Germinal center (tissue), 1 donor: ENCODE measurements around the gene PTPRC.

Experiments used
- DNase-seq: peaks from one replicate; pipeline ENCODE4 v3.0.0; 2012; ENCODE audit warnings: mixed read lengths, low spot score

PTPRC gene

DNA sequence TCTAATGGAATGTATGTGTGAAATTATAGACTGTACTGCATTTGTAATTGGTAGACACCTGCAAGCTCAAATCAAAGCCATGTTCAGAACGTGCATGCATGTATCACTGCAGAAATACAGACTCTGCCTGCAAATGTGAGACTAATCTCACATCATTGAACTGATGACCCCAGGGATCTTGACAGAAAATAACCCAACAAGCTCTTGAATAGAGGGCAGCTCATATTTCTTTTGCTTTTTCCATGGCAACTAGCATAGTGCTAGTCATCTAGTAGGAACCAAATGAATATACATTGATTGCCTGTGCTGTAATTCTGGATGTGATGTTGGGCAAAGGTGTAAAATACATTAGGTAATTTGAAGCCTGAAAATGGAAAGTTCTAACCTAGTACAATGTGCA is 62.4 kb downstream of the PTPRC start:
- no peak for DNase-seq

DNA sequence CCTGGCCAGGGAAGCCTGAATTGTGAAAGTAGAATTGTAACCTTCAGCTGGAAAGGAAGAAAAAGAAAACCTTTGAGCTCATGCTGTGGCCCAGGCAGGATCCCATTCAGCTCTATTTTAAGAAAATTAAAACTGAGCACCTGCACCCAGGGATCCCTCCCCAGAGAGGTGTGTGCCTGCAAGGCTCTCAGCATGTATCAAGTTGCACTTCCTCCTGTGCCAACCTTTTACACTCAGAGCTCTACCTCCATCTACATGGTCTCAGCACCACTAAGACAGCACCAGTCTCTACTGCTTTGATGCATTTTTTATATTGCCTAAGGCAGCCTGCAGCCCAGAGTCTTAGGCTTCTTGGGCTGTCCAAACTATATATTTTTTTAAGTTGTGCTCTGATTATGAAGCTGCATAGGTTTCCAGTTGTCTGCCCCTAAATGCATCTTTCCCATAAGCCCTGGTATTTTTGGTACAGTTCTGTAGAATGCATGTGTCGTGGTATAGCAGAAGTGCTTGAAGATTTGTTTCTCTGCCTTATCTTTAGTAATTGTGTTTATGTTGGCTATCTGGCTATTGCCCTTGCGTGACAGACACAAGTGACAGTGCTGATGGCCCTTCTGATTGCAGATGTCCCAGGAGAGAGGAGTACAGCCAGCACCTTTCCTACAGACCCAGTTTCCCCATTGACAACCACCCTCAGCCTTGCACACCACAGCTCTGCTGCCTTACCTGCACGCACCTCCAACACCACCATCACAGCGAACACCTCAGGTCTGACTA is 63.1 kb downstream of the PTPRC start:
- DNase-seq = peak; percentile 38

DNA sequence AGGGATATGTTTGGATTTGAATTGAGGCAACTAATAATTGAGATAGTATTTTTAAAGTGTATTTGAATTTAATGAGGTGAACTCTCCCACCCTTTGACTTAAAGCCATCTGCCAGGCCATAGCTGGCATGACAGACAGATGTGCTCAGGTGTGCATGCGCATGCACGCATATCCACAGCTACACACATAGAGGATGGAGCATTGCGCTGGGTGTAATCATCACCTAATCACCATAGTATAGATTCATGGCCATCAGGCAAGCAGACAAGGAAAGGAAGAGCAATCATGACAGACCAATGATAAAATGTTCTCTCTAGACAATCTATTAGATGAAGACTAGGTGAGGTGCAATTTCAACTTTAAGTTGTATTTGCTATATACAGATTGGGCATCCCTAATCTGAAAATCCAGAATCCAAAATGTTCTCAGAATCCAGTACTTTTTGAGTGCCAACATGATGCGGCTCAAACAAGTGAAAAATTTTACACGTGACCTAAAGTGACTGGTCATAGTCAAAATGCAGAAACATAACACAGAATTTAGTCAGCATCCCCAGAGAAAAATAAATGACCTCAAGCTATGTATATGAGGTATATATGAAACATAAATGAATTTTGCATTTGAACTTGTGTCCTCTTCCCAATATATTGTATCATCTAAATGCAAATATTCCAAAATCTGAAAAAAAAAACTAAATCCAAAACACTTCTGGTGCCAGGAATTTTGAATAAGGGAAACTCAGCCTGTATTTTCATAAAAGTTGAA is 70.1 kb downstream of the PTPRC start:
- DNase-seq = no peak

DNA sequence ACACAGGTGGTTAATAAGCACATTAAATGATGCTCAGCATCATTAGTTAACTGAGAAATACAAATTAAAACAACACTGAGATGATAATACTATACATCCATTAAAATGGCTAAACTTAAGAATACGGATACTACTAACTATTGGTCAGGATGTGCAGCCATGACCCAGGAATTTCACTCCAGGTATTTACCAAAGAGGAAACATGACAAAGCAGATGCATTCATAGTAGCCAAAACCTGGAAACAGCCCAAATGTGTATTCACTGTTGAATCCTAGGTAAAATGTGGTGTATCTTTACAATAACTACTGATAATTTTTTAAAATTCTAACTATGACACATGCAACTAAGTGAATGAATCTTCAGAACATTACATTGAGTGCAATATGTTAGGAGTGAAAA is 73.0 kb downstream of the PTPRC start:
- DNase-seq = no peak

DNA sequence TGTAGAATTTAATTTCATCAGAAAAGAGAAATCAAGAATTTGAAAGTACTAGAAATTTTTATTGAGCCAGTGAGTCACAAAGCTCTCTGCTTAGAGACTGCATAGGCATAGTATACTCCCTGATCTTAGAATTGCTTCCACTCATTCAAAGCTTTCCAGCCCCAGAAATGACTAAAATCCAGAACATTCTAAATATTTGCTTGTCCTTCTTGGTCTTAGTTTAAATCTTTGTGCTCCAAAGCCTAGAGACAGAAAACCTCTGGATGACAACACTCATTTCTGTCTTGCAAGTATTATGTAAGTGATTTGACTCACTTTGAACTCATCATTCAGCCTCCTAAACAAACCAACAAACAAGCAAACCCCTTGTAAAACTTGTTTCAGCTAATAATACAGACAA is 74.2 kb downstream of the PTPRC start:
- no peak for DNase-seq

DNA sequence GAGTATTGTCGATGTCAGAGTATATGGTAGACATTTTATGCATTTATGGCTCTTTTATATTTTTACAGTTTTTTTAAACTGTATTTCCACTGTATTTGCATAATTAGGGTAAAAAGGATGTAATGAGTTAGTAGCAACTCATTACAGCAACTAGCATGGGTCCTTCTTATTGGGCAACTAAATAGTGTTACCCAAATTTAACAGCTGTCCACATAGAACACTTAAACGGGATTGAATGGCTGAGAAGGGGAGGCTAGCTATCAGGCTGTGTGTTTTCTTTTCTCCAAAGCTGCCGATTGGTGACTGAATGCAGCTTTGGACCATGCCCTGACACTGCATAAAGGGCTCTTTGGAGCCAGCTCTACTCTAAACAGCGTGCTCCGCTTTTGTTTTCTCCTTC is 75.4 kb downstream of the PTPRC start:
- no peak for DNase-seq

DNA sequence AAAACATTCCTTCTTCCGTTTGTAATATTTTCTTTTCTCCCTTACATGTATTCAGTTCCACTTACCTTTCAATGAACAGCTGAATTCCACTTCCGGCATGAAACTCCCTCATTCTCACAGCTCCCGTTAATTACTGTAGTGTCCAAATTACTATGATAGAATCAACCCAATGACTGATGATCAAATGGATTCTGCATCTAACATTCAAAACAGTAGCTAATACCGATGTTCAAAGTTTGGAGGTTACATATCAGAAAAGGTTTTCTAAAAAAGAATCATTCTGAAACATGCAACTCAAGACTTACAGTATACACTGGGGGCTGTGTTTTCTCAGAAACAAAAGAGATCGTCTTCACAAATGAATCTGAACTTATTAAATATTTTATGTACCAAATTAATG is 77.2 kb downstream of the PTPRC start:
- no peak for DNase-seq

DNA sequence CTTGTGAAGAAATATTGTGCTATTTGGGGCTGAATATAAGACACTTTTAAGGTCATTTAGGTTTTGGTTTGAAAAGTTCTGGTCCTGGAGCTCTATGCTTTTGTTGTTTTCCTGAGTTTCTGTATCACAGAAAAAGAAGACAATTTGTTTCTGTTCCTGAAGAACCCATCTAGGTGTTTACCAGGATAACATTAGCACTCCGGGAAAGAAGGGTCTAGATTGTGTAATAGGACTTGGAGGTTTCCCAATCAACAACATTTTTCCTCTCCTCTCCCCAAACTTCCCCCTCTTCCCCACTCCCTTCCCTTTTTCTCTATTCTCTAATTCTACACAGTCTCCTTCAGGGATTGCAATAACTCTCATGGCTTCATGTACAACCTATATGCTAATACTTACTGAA is 78.7 kb downstream of the PTPRC start:
- DNase-seq = no peak

DNA sequence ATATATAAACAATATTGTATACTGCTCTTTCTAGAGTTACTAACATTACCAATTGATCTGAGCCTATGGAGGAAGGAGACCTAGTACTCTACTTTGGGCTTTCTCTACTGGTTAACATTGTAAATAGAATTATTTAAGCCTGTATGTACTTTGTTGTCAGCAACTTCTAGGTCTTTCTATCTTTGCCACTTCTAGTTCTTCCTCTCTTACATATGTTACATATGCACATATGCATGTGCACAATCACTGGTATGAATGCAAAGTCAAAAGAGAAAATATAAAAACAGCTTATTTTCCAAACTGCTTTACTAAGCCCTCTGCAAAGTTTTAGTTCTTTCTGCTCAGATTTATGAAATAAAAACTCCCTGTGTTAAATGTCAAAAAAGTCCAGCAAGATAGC is 84.3 kb downstream of the PTPRC start:
- DNase-seq = no peak

DNA sequence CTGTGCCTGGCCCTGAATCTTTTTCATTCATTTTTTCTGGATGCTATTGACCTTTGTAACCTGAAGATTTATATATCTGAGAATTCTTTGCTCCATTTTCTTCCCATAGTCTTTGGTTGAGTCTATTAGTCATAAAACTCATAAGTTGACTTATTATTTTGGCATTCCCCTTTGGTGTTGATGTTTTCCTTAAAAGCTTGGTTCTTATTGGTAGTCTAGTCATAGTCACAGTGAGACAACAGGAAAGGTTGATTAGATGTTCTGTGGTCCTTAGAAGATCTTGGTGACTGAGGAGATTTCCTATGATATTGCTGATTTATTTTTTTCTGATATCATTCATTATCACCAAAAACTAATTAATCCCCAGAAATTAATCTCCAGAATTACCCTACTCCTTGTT is 86.2 kb downstream of the PTPRC start:
- DNase-seq = no peak

DNA sequence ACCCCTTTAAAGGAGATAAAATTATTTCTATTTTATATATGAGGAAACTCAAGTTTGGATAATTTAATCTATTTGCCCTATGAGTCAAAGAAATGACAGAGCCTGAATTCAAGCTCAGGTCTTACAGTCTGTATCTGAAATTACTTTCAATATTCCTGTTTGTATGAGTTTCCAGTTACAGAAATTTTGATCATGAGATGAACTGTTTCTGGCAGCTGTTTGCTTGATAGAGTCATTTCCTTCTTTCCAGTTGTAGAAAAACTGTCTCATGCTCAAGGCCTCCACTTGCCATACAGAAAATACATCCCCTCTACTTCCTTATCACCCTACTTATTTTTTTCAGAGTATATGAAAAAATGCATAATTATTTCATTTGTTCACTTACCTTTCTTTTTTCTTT is 87.6 kb downstream of the PTPRC start:
- DNase-seq = no peak

DNA sequence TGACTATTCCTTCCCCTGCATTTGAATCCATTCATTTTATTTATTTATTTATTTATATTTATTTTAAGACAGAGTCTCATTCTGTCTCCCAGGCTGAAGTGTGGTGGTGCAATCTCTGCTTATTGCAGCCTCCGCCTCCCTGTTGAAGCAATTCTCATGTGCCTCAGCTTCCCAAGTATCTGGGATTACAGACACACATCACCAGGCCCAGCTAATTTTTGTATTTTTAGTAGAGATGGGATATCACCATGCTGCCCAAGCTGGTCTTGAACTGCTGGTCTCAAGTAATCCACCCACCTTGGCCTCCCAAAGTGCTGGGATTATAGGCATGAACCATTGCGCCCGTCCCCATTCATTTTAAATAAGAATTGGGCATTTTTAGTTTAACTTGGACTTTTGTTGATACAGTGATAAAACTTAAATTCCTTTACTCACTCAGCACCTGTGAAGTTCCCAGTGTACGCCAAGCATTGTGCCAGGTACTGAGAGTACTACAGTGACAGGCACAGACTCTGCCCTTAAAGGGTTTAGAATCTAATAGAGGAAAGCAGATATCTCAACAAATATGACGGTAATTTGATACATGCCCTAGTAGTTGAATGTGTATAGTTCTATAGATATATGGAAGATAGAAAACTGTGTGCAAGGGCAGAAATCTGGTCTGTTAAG is 90.5 kb downstream of the PTPRC start:
- no peak for DNase-seq

DNA sequence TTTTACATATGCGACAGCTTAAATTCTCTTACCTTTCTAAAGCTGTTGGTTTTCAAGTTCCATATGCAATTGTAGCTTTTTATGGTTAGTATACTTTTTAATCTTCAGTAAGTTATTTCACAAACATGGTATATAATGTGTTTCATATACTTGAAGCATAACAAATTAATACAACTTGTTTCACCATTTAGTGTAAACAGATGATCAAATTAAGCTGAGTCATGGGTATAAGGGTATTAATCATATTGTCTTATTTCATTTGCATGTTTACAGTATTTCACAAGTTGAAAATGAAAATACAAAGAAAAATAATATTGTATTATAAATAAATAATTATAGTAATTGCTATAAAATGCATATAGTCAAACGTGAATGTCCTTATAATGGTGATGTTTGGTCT is 92.1 kb downstream of the PTPRC start:
- no peak for DNase-seq

DNA sequence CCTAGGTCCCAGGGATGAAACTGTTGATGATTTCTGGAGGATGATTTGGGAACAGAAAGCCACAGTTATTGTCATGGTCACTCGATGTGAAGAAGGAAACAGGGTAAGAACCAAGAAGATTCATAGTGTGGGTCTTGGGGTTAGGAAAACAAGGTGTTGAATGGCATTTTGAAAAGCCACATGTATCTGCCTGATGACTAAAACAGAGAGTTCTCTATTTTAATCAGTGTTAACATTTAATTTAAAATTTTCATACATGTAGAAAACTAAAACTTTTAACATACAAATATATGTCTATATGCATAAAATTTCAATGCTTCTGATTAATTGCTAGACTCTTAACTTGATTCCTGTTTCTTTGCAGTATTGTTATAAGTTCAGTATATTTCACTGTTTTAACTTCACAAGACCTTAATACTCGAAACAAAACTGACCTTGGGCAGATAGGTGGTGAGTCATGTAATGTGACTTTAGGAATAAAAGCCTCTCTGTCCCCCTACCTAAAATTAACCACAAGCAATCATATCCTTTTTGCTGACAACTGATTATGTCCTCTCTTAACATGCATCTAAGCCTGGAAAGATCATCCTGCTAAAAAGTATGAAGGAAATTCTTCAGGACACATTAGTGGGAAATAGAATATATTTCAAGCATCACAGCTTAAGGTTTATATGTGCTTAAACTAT is 95.6 kb downstream of the PTPRC start:
- DNase-seq = no peak

DNA sequence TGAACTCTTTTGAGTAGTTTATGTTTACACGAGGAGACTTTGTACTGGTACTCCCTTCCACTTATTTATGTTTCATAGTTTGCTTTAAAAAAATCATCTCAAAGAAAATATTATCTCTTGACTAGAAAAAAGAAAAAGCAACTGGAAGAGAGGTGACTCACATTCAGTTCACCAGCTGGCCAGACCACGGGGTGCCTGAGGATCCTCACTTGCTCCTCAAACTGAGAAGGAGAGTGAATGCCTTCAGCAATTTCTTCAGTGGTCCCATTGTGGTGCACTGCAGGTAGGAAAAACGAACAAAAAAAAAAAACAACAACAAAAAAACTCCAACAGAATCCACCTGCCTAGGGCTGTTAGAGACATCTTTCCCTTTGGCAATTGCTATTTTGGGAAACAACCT is 102.9 kb downstream of the PTPRC start:
- DNase-seq = no peak

DNA sequence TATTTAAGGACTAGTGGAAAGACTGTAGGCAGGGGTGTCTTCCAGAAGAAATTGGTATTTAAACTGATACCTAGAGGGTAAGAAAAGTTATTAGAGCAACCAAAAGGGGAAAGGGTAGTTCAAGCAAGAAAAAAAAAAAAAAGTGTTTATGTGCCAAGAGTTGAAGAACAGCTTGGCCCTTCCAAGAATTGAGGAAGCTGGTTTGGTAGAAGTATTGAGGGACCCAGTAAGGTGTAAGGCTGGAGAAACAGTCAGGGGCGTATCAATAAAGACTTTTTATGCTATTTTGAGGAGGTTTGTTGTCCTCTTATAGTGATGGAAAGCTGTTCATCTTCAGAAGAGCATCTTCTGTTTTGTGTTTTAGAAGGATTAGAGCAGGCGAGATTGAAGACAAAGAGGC is 108.3 kb downstream of the PTPRC start:
- no peak for DNase-seq

DNA sequence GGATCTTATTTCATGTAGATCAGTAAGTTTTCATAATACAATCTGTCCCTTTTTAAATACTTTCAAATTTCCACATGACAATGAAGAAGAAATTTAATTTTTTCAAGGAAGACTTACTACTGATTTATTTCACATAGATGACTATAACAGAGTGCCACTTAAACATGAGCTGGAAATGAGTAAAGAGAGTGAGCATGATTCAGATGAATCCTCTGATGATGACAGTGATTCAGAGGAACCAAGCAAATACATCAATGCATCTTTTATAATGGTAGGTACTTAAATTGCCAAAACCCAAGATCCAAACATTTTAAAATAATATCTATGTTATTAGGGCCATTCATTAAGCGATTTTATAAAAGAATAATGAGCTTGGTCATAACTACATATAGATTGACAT is 110.4 kb downstream of the PTPRC start:
- no peak for DNase-seq

DNA sequence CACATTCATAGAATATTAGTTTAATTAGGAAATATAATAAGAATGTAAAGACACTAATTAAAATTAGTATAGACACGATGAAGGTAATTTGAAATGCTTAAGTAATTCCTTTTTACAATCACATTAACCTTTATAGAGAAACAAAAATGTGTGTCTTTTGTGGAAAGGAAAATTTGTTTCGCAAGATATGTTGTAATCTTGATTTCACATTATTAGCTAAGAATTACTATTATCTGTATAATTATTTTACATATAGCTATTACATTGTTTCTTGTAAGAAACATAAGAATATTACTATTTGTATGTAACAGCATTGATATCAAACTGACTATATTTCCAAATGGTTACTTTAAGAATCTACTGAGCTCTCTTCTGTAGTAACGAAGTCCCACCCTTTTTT is 111.2 kb downstream of the PTPRC start:
- no peak for DNase-seq

DNA sequence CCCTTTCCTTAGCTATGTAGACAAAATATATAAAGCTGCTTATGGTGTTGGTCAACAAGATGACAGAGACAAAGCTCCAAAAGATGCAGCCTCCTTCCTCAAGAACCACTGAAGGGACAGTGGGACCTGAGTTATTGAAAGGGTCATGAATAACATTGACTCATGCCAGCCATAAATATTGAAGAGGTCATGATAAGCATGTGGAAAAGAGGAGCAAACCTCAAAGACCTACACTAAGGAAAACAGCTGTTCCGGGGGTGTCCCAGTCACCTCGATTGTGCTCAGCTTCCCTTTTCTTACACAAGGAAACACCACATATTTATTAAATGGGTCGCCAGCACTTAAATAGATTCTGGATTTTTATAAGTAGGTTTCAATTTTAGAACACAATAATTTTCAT is 112.9 kb downstream of the PTPRC start:
- DNase-seq = no peak

DNA sequence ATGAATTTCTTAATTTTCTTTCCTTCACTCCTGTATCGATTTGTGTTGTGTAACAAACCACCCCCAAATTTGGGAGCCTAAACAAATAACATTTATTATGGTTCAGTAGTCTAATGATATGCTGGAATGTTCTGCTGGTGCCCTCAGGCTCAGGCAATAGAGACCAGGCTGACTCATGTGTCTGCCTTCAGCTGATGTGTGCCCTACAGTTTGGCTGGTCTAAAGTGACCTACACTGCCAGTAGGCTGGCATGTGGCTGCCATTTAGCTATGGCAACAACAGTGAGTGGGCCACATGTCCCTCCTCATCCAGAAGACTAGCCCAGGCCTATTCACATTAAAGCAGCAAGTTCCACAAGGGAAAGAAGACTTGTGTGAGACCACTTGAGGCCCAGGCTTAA is 115.8 kb downstream of the PTPRC start:
- DNase-seq = no peak

DNA sequence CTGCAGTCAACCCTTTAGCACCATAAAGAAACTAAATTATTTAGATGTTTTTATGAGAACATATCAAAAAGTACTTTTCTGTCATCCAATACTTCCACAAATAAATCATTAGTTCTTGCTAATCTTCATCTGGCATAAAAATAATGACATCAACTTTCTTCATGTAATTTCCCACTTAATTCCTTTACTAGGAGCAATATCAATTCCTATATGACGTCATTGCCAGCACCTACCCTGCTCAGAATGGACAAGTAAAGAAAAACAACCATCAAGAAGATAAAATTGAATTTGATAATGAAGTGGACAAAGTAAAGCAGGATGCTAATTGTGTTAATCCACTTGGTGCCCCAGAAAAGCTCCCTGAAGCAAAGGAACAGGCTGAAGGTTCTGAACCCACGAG is 116.9 kb downstream of the PTPRC start:
- no peak for DNase-seq

DNA sequence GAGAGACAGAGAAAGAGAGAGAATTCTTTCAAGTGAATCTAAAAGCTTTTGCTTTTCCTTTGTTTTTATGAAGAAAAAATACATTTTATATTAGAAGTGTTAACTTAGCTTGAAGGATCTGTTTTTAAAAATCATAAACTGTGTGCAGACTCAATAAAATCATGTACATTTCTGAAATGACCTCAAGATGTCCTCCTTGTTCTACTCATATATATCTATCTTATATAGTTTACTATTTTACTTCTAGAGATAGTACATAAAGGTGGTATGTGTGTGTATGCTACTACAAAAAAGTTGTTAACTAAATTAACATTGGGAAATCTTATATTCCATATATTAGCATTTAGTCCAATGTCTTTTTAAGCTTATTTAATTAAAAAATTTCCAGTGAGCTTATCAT is 117.6 kb downstream of the PTPRC start:
- no peak for DNase-seq
